ENCODE results near the gene B4GALT6.

GRCh38 chr18:31672628-31673135, 11.7 kb downstream of the B4GALT6 start:
- TF ChIP-seq POLR2A (IDR thresholded peaks at IDR 0.05) (no peak), CTCF (IDR thresholded peaks at IDR 0.05) (no peak)

Measured in esophagus squamous epithelium (tissue), 4 donors.